A204.1 (cell line): ENCODE measurements around the gene NLRP2B.
"Not testable (repeated sequence)": the region's sequence is repeated elsewhere in the genome, so short reads cannot be mapped to it uniquely, and the experiment has no call there.

ENCODE experiments used
- FAIRE-seq: peaks from 2 replicates; lab custom pipeline; 2012; peaks lifted over from hg19 to GRCh38; lab: Jason Lieb, UNC

Gene NLRP2B

DNA sequence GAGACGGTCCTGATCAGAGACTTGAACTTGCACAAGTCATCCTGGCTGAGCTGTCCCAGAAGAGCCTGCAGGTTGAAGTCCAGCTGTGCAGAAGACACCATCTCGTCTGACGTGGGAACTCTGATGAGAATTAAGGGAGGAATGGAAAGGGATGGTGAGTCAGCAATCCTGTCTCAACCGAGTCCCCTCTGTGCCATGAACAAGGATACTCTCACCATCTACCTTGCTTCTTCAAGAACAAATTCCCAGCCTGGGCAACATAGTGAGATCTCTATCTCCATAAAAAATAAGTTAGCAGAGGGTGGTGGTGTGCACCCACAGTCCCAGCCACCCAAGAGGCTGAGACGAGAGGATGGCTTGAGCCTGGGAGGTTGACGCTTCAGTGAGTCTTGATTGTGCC lies at the start of gene NLRP2B:
Gene NLRP2B (minus strand): TSS at position 101 of the 400 bp plus-strand sequence.
- FAIRE-seq: no peak

DNA sequence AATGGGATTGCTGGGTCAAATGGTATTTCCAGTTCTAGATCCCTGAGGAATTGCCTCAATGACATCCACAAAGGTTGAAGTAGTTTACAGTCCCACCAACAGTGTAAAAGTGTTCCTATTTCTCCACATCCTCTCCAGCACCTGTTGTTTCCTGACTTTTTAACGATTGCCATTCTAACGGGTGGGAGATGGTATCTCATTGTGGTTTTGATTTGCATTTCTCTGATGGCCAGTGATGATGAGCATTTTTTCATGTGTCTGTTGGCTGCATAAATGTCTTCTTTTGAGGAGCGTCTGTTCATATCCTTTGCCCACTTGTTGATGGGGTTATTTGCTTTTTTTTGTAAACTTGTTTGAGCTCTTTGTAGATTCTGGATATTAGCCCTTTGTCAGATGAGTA lies 45.9 kb upstream of the NLRP2B start:
- FAIRE-seq: not testable (repeated sequence)

DNA sequence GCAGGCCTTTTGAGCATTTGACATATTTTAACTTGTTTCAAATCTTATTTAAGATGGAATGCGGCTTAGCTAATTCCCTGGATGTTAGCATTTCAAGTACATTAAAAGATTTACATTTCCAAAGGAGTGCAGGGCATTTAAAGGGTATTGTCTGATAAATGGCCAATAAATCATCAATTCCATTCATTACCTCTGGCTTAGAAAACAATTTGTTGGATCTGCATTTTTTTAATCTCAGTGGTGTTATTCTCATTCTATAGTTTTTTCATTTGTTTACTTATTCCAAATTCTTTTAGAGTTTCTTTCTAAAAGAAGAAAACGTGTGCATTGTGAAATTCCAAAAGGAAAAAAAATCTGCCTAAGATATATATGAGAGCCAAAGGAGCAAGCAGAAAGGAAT lies 1.3 kb upstream of the NLRP2B start:
- FAIRE-seq: no peak

DNA sequence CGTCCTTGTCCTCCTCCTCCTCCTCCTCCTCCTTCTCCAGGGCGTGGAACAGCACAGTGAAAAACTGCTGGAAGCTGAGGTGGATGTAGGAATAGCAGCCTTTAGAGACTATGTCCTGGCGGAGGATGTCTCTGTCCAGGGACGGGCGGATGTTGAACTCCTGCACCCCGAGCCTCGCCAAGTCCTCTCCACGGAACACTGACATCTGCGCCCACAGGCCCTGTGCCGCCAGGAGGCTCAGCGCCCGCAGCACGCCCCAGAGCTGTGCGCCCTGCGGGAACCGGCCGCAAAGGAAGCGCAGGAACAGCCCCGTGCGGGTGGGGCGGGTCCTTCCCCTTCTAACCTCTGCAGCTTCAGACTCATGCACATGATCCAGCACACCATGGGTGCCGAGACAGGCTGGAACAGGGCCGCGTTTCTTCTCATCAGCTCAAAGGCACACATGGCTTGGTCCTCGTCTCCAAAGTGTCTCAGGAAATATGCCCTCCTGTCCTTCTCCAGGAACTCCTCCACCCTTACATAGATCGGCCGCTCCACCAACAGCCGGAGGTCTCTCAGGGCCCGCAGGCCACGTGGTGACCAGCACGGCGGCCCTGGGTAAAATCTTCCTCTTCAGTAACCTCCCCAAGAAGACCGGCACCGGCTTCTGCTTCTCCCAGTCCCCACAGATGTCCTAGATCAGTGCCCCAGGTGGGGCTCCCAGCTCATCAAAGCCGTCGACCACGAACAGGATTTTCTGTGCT lies 1.2 kb downstream of the NLRP2B start:
- FAIRE-seq: no peak

DNA sequence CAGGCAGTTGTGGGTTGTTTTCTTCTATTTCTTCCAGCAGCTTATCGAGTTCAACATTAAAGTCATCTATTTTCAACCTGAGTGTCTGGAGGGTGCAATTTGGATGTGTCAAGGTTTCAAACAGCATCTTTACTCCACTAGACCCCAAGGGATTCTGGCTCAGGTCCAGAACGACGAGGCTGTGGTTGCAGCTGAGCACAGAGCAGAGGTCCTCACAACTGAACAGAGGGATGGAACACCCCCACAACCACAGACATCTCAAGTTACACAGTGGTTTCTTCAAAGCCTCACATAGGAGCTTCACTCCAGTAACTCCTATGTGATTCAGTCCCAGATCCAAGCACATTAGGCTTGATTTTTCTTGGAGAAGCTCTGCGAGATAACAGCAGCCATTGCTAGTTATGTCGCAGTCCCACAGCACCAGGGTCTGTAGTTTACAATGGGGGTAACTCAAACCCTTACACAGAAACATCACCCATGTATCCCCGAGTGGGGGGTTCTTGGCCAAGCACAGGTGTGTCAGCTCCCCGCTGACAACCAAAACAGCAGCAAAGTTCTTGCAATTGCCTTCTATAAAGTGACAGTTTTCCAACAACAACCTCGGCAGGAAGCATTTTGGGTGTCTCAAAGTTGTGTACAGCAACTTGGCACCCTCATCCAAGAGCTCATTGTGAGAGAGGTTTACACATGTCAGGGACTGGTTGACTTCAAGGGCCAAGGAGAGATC lies 2.8 kb downstream of the NLRP2B start:
- FAIRE-seq: no peak

DNA sequence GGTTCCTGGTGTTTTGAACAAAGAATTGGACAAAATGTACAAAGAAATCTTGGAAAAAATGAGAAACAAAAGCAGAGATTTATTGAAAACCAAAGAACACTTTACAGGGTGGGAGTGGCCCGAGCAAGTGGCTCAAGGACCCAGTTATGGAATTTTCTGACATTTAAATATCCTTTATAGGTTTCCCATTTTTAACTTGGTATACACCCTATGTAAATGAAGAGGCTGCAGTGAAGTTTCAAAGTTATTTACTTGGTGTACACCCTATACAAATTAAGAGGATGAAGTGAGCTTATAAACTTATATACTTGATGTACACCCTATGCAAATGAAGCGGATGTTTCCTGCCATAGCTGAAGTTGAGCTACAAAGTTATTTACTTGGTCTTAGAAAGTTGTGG lies 4.7 kb downstream of the NLRP2B start:
- no peak for FAIRE-seq

DNA sequence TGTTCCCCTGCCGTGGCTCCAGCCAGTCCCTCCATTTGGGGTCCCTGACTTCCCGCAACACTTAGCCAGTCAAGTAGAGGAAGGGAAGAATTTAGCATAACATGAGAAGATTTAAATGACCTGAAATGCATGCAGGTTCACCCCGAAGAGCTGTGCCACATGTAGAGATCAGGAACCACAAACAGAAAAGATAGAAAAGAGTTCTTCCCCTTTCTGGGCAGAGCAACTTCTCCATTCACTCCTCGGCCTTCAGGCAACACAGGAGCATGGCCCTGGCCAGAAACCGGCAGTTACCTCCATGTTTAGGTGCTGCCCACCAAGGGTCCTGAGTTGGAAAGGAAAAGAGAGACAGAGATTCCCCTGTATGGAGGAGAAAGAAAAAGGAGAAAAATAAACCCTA lies 5.2 kb downstream of the NLRP2B start:
- FAIRE-seq: no peak

DNA sequence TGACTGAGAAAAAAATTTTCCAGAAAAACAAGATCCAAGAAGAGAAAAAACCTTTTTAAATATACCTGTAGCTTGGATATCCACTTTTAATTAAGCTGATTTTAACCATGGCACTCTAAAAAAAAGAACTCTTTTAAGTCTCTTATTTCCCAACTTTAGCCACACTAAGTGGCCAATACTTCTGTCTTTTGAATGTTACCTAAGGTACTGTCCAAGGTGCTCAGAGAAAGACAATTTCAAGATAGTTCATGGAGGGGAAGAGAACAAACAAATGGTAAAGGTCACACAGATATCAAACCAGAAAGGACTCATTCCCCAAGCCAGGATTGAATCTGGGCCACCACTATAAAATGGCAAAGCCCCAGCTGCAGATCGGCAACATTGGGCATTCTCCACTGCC lies 10.1 kb downstream of the NLRP2B start:
- FAIRE-seq: no peak

DNA sequence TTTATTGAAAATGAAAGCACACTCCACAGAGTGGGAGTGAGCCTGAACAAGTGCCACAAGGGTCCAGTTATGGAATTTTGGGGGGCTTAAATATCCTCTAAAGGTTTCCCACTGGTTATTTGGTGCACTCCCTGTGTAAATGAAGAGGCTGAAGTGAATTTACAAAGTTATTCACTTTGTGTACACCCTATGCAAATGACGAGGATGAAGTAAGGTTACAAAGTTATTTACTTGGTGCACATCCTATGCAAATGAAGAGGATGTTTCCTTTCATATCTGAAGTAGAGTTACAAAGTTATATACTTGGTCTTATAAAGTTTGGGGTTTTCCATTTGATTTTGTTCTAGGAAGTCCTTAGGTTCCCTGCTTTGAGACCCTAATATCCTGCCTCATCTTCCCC lies 13.1 kb downstream of the NLRP2B start:
- no peak for FAIRE-seq

DNA sequence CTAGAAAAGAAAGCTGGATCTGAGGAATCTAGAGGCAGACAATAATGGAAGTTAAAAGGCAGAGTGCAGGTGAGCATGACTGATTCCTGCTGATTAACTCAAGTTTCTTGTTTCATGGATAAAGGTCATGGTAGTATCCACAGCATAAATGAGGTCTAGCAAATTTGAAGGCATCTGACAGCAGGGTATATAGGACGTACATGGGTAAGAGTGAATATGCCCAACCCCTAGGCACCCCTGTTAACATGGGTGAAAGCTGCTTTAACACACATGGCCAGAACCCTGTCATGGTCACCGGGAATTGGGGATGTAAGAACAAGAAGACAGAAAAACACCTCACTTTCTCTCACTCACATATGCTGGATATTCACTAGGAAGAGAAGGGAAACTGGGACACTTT lies 25.0 kb downstream of the NLRP2B start:
- FAIRE-seq: no peak

DNA sequence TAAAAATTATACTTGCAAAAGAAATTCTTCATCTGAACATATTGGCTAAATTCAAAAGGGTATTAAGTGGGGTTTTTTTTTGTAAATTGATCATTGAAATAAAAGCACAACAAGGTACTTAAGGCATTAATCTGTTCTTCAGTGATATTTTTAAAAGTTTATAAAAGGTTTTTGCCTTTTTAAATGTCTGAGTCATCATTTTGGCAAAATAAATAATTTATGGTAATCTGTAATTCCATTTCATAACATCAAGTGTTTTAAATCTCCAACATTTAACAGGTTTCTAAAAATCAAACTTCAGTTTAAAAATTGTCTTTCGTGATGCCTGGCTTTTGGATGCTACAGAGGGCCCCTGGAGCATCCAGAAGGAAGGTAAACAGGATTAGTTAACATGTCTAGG lies 27.4 kb downstream of the NLRP2B start:
- FAIRE-seq: peak; percentile 34

DNA sequence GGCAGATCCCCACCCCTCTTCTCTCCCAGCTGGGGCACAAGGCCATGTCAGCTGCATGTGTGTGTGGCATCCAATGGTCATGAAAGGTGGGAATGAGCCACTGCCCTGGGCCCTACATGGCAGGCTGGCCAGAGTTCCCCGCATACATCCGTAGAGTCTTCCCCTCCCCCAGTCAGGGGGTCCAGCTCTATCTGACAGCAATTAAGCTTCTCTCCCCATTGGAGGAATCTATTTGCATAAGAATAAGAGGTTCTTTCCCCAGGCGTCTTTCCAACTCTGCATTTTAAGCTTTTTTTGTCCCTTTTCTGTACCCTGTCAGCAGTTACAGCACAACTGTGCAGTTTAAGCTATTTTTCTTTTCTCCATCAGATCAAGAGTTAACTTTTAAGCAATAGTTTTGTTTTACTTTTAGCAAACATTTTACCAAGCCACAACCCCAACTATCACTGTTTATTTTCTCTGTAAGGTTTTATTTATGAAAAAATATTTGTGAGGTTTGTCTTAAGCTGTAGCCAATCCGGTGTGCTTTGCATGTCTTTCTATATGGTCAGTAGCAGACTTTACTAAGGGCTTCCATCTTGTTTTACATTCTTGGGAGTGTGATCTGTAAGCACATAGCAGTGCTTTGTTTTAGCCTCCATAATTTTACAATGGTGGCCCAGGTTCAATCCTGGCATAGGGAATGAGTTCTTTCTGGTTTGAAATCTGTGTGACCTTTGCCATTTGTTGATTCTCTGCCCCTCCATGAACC lies 28.7 kb downstream of the NLRP2B start:
- FAIRE-seq: no peak

DNA sequence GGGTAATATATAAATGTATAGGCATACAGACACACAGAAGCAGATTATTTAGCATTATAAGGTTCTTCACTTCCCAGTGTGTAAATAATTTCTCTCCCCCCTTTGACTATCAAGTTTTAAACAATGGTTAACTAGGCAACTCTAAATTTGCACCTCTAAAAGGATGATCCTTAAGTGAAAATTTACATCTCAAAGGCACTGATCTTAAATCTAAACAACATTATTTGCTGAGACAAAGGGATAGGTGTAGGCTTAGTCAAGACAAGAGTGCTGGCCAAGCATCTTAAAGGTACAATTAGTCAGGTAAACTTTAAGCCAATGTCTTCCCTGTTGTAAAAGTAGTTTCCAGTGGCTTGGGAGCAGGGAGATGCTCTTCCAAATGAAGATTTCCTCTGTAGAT lies 33.0 kb downstream of the NLRP2B start:
- FAIRE-seq: no peak

DNA sequence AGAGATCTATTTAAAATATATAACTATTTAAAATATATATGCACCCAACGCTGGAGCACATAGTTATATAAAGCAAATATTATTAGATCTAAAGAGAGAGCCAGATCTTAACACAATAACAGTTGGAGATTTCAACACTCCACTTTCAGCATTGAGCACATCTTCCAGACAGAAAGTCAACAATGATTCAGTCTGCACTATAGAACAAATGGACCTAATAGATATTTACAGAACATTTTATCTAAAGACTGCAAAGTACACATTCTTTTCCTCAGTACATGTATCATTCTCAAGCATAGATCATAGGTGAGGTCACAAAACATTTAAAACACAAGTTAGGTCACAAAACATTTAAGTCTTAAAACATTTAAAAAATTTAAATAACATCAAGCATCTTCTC lies 36.4 kb downstream of the NLRP2B start:
- FAIRE-seq: no peak

DNA sequence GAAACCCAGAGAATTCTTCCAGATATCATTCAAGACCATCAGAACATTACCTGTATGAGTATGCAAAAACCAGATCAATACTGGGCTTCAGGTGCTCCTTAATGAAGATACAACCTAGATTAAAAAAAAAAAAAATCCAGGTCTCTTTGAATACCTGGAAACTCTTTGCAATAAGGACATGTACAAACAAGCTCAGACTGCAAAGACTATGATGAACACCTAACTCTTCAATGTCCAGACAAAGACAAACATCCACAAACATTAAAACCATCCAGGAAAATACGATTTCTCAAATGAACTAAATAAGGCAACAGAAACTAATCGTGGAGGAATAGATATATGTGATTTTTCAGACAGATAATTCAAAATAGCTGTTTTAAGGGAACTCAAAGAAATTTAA lies 38.7 kb downstream of the NLRP2B start:
- FAIRE-seq: no peak

DNA sequence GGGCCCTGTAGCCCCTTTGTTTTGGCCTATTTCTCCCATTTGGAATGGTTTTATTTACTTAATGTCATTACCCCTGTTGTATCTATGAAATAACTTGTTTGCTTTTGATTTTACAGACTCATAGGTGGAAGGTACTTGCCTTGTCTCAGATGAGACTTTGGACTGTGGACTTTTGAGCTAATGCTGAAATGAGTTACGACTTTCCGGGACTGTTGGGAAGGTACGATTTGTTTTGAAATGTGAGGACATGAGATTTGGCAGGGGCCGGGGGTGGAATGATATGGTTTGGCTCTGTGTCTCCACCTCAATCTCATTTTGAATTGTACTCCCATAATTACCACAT lies 39.4 kb downstream of the NLRP2B start:
- FAIRE-seq: no peak

DNA sequence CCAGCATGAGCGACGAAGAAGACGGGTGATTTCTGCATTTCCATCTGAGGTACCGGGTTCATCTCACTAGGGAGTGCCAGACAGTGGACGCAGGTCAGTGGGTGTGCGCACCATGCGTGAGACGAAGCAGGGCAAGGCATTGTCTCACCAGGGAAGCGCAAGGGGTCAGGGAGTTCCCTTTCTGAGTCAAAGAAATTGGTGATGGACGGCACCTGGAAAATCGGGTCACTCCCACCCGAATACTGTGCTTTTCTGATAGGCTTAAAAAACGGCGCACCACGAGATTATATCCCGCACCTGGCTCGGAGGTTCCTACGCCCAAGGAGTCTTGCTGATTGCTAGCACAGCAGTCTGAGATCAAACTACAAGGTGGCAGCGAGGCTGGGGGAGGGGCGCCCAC lies 50.6 kb downstream of the NLRP2B start:
- not testable (repeated sequence) for FAIRE-seq
